ENCODE measurements around the gene MMEL1.
"Not testable (repeated sequence)": the region's sequence is repeated elsewhere in the genome, so short reads cannot be mapped to it uniquely, and the experiment has no call there.

DNA sequence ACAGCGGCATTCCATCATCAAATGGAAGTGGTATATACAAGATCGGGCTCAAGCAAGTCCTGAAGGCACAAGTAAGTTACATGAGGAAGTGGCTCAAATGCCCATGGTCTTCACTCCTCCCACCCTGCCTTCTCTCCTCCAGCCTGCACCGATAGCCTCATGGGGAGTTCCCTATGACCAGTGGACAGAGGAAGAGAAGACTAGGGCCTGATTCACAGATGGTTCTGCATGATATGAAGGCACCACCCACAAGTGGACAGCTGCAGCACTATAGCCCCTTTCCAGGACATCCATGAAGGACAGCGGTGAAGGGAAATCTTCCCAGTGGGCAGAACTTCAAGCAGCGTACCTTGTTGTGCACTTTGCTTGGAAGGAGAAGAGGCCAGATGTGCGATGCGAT is 7.1 kb downstream of the MMEL1 start:
- not testable (repeated sequence) for TF ChIP-seq POLR2AphosphoS5, CTCF (IDR thresholded peaks at IDR 0.05)

Data from sigmoid colon (tissue), 4 donors.